Measurements from ENCODE around the gene TEKT5. TPM values are rescaled to one million over a fixed set of nuclear protein-coding genes. Genes with fewer than 3 reads are reported as not detected.
"Not testable (repeated sequence)": the region's sequence is repeated elsewhere in the genome, so short reads cannot be mapped to it uniquely, and the experiment has no call there.

The TEKT5 gene
- not detected in 2 replicates for total RNA-seq

DNA sequence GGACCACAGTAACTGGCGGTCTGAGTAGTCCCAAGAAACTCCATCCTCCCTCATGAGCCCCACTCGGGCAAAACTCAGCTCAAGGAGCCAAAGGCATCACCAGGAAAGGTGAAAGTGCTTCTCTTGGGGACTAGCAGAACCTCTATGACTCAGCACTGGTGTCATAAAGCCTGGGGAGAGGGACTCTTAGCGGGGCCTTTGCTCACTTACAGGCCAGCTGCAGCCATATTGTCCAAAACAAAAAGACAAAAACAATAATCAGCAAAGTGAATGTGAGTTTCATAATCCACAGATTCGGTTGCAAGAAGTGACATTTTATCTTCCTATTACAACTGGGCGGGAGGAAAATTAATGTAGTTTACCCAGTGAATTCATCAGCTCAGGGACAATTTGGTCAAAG, at the start of gene TEKT5:
Gene TEKT5 (minus strand): TSS at position 101 of the 400 bp plus-strand sequence. CDS start 57 bp downstream, at position 44.
- DNase-seq (ENCODE audit: low spot score) = no peak
- no peaks in the 10 kb centered on the region for H3K4me1 Mint-ChIP-seq (ENCODE audit: low read depth)
- no peak within 1 kb of the TSS for H3K27ac Mint-ChIP-seq
- H3K4me3 Mint-ChIP-seq = no peak within 1 kb of the TSS
- H3K36me3 Mint-ChIP-seq (ENCODE audit: low read depth) = no peaks in the 10 kb centered on the region
- intact Hi-C loops (cut with micrococcal nuclease) = no loop called here
- H3K9me3 Mint-ChIP-seq = no peaks in the 10 kb centered on the region
- no peaks in the 10 kb centered on the region for H3K27me3 Mint-ChIP-seq (ENCODE audit: insufficient read depth)

- intact Hi-C loops (cut with micrococcal nuclease) = loop anchor here (1.0 to 10.0 kb wide), 10 partner anchors 137 to 1946 kb away; partner anchors contain the start of genes ATF7IP2, CARHSP1, CLEC16A and HAPSTR1
- Mint-ChIP-seq H3K9me3 (no peaks in the 10 kb centered on the region), H3K27me3 (ENCODE audit: insufficient read depth) (no peaks in the 10 kb centered on the region), H3K4me3 (peak within 1 kb of the TSS; percentile 87), H3K36me3 (ENCODE audit: low read depth) (peaks cover 17% of the 10 kb centered on the region), H3K27ac (peak within 1 kb of the TSS; percentile 93), H3K4me1 (ENCODE audit: low read depth) (peaks cover 57% of the 10 kb centered on the region)
- peak; percentile 97 for DNase-seq (ENCODE audit: low spot score)
These were observed 49.1 kb upstream of the TEKT5 start, which contains the start of gene NUBP1 for GRCh38 chr16:10743610-10744369. TSS of gene NUBP1 (plus strand) at chr16:10743842. CDS start at chr16:10743864, 22 bp downstream.

DNA sequence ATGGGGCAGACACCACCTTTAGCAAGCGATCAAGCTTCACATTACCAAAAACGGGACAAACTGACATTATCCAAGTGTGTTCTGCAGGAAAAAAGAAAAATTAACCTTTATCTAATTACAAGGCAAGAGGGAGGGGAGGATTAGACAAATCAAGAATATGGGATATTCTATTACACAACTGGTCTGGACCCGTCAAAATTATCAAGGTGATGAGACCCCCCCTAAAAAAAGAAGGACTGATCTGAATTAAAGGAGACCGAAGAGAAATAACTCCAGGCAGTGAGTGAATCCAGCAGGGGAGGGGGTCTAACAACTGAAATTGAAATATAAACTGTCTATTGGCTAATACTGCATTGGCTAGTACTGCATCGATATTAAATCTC, 48.5 kb upstream of the TEKT5 start:
- Mint-ChIP-seq H3K36me3 (ENCODE audit: low read depth) (peaks cover 15% of the 10 kb centered on the region), H3K27me3 (ENCODE audit: insufficient read depth) (no peaks in the 10 kb centered on the region), H3K4me1 (ENCODE audit: low read depth) (peaks cover 59% of the 10 kb centered on the region), H3K9me3 (no peaks in the 10 kb centered on the region), H3K27ac (peak overlapping the region; percentile 93), H3K4me3 (peak overlapping the region; percentile 87)
- DNase-seq (ENCODE audit: low spot score) = no peak
- intact Hi-C loops (cut with micrococcal nuclease) = loop anchor here (1.0 to 10.0 kb wide), 6 partner anchors 512 to 1946 kb away; partner anchors contain the start of genes CARHSP1, HAPSTR1, PMM2 and RSL1D1

DNA sequence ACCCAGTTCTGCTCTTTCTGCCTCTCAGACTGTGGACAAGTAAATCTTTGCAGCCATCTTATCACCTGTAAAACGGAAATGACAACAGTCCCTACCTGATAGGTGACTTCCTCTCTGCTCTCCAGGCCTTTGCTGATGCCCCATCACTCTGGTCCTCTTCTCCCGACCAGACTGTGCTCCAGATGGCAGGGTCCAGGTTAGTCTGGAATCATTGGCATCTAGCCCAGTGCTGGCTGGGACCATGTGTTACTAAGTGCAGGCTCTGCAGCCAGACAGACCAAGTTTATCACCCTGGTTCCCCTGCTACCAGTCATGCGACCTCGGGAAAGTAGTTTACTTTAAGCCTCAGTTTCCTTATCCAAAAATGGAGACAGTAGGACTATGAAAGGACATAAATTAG, 47.1 kb upstream of the TEKT5 start:
- no peak overlapping the region for H3K27ac Mint-ChIP-seq
- no peak for DNase-seq (ENCODE audit: low spot score)
- H3K36me3 Mint-ChIP-seq (ENCODE audit: low read depth) = peaks cover 11% of the 10 kb centered on the region
- H3K4me3 Mint-ChIP-seq = no peak overlapping the region
- H3K4me1 Mint-ChIP-seq (ENCODE audit: low read depth) = peaks cover 64% of the 10 kb centered on the region
- H3K9me3 Mint-ChIP-seq = no peaks in the 10 kb centered on the region
- no peaks in the 10 kb centered on the region for H3K27me3 Mint-ChIP-seq (ENCODE audit: insufficient read depth)
- intact Hi-C loops (cut with micrococcal nuclease) = loop anchor here (5.0 to 10.0 kb wide), 5 partner anchors 513 to 1945 kb away; partner anchors contain the start of genes CARHSP1, PMM2, RSL1D1 and SOCS1

- DNase-seq (ENCODE audit: low spot score); H3K4me3 Mint-ChIP-seq; H3K9me3 Mint-ChIP-seq; H3K27me3 Mint-ChIP-seq (ENCODE audit: insufficient read depth); H3K36me3 Mint-ChIP-seq (ENCODE audit: low read depth); H3K27ac Mint-ChIP-seq: not testable (repeated sequence)
- H3K4me1 Mint-ChIP-seq (ENCODE audit: low read depth) = peaks cover 62% of the 10 kb centered on the region
- intact Hi-C loops (cut with micrococcal nuclease) = loop anchor here (5.0 to 10.0 kb wide), 5 partner anchors 514 to 1944 kb away; partner anchors contain the start of genes CARHSP1, PMM2, RSL1D1 and SOCS1
These were observed 46.5 kb upstream of the TEKT5 start for GRCh38 chr16:10741249-10741648.

DNA sequence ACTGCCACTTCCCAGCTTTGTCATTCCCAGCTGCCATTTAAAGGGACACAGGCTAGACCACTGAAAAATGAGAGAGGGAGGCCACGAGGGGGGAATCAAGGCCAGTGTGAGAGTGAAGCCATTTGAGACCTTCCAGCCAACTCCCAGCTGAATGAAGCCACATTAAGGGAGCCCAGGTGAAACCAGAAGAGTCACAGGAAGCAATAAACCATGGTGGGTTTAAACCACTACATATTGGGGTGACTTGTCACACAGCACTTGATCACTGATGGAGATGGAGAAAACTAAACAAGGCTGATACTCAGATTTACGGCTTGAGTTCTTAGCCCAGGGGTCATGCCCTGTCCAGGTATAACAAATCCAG, 46.1 kb upstream of the TEKT5 start:
- Mint-ChIP-seq H3K9me3 (no peaks in the 10 kb centered on the region), H3K36me3 (ENCODE audit: low read depth) (peaks cover 8% of the 10 kb centered on the region), H3K4me3 (no peak overlapping the region), H3K27me3 (ENCODE audit: insufficient read depth) (no peaks in the 10 kb centered on the region), H3K4me1 (ENCODE audit: low read depth) (peaks cover 58% of the 10 kb centered on the region), H3K27ac (no peak overlapping the region)
- intact Hi-C loops (cut with micrococcal nuclease) = loop anchor here (5.0 to 10.0 kb wide), 5 partner anchors 514 to 1944 kb away; partner anchors contain the start of genes CARHSP1, PMM2, RSL1D1 and SOCS1
- DNase-seq (ENCODE audit: low spot score) = no peak

DNA sequence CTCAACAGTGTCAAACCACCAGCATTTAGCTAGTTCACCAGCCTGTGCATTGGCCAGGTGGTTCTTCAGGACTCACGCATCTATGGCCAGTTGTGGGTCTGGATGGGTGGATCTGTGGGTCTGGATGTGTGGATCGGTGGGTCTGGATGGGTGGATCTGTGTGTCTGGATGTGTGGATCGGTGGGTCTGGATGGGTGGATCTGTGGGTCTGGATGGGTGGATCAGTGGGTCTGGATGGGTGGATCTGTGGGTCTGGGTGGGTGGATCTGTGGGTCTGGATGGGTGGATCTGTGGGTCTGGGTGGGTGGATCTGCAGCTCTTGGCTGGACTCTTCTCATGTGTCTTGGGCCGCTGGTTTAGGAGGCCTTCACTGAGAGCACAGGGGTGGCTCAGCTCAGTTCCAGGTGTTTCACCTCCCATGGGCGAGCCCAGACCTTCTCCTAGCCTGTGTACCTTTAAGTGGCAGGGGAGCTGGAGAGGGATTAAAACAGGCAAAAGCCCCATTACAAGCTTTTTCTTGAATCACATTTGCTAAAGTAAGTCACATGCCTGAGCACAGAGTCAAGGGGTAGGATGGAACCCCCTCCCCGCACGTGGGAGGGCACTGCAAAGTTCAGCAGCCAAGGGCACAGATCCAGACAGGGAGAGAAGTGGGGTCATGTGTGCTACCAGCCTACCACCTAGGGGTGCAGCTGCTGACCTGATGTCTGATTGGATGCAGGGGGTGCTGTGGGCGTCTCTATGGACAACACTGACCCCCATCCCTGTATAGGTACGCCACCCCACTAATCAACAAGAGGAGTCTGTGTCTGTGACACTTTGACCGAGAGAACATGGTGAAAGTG, 45.5 kb upstream of the TEKT5 start:
- Mint-ChIP-seq H3K27ac (peak overlapping the region; percentile 46), H3K4me3 (no peak overlapping the region), H3K27me3 (ENCODE audit: insufficient read depth) (no peaks in the 10 kb centered on the region), H3K9me3 (no peaks in the 10 kb centered on the region), H3K36me3 (ENCODE audit: low read depth) (peaks cover 4% of the 10 kb centered on the region), H3K4me1 (ENCODE audit: low read depth) (peaks cover 53% of the 10 kb centered on the region)
- intact Hi-C loops (cut with micrococcal nuclease) = loop anchor here (5.0 to 10.0 kb wide), 6 partner anchors 515 to 1943 kb away; partner anchors contain the start of genes CARHSP1, PMM2, RSL1D1 and SOCS1
- no peak for DNase-seq (ENCODE audit: low spot score)

DNA sequence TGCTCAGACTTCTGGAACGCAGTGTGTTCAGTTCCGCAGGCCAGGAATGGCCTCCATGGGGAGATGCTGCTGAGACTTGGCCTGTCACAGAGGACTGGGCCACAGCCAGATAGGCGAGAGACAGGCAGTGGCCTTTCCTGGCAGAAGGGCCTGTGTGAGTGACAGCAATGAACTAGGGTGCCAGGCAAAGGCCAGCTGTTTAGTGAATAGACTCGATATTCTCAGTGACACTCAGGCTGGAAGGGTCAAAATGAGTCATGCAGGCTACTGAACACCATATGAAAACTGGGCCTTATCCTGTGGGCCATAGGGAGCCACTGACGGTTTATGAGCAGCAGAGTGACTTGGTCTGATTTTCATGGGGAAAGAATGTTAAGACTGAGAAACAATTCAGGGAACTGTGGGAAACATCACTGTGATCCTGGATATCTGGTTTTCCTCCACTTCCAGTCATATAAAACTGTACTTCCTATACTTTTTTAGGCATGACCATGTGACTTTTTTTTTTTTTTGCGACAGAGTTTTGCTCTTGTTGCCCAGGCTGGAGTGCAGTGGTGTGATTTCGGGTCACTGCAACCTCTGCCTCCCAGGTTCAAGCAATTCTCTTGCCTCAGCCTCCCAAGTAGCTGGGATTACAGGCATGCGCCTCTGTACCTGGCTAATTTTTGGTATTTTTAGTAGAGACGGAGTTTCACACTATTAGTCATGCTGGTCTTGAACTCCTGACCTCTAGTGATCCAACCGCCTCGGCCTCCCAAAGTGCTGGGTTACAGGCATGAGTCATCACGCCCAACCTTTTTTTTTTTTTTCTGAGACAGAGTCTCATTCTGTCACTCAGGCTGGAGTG, 43.7 kb upstream of the TEKT5 start:
- H3K4me1 Mint-ChIP-seq (ENCODE audit: low read depth) = peaks cover 42% of the 10 kb centered on the region

GRCh38 chr16:10737068-10737625, 42.4 kb upstream of the TEKT5 start:
- H3K36me3 Mint-ChIP-seq (ENCODE audit: low read depth) = no peaks in the 10 kb centered on the region
- peaks cover 36% of the 10 kb centered on the region for H3K4me1 Mint-ChIP-seq (ENCODE audit: low read depth)
- DNase-seq (ENCODE audit: low spot score) = peak; percentile 60
- H3K27ac Mint-ChIP-seq = peak overlapping the region; percentile 58
- H3K9me3 Mint-ChIP-seq = no peaks in the 10 kb centered on the region
- intact Hi-C loops (cut with micrococcal nuclease) = loop anchor here (1.0 to 10.0 kb wide), 6 partner anchors 181 to 1572 kb away; no protein-coding TSS in a partner anchor
- H3K27me3 Mint-ChIP-seq (ENCODE audit: insufficient read depth) = peaks cover 2% of the 10 kb centered on the region
- H3K4me3 Mint-ChIP-seq = peak overlapping the region; percentile 39

More for the DNA sequence above, 43.7 kb upstream of the TEKT5 start:
- Mint-ChIP-seq H3K36me3 (ENCODE audit: low read depth) (no peaks in the 10 kb centered on the region), H3K27ac (peak overlapping the region; percentile 65), H3K4me3 (no peak overlapping the region), H3K9me3 (no peaks in the 10 kb centered on the region), H3K27me3 (ENCODE audit: insufficient read depth) (peaks cover 2% of the 10 kb centered on the region)
- intact Hi-C loops (cut with micrococcal nuclease) = loop anchor here (10.0 kb wide), 1 partner anchor 1574 kb away; no protein-coding TSS in a partner anchor
- peak; percentile 42 for DNase-seq (ENCODE audit: low spot score)

- Mint-ChIP-seq H3K36me3 (ENCODE audit: low read depth) (no peaks in the 10 kb centered on the region), H3K27me3 (ENCODE audit: insufficient read depth) (peaks cover 2% of the 10 kb centered on the region), H3K4me1 (ENCODE audit: low read depth) (no peaks in the 10 kb centered on the region), H3K9me3 (no peaks in the 10 kb centered on the region), H3K27ac (no peak overlapping the region), H3K4me3 (no peak overlapping the region)
- intact Hi-C loops (cut with micrococcal nuclease) = loop anchor here (10.0 kb wide), 1 partner anchor 1567 kb away; no protein-coding TSS in a partner anchor
- no peak for DNase-seq (ENCODE audit: low spot score)
These were observed 37.1 kb upstream of the TEKT5 start for GRCh38 chr16:10731790-10732189.

DNA sequence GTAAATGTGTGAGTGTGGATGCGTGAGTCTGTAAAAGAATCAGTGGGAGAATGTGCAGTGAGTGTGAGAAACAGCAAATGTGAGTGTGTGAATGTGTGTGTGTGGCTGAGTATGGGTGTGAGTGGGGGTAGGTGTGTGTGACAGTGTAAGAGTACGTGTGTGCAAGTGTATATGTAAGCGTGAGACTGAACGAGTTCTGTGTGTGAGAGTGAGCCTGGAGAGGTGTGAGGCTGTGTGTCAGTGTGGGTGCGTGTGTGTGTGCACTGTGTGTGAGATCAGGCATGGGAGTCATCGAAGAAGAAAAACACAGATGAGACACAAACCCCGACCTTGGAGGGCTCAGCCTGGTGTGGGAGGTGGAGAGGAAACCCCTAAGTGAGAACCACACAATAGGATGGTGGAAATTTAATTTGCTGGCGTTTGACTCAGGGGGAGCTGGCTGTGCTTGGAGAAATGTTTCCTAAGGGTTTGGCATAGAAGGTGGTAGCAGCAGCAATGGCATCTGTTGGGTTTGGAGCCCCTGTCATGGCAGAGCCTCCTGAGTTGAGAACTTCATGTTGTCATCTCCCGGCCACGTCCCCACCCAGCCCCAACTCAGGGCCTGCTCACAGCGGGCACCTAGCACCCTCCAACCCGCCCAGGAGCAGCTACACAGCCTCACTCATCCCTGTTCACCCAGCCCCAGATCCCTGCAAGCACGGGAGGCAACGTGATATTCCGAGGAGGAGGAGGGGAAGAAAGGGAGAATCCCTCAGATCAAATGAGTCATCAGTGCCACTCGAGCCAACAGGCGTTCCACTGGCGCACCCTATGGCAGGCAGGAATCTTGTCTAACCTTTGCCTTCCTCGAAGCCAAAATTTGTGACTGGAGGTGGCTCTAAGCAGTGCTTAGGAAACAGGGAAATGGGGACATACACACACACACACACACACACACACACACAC, 34.6 kb upstream of the TEKT5 start:
- no peak overlapping the region for H3K4me3 Mint-ChIP-seq
- H3K36me3 Mint-ChIP-seq (ENCODE audit: low read depth) = no peaks in the 10 kb centered on the region

More for the DNA sequence above, 34.6 kb upstream of the TEKT5 start:
- Mint-ChIP-seq H3K27me3 (ENCODE audit: insufficient read depth) (no peaks in the 10 kb centered on the region), H3K9me3 (no peaks in the 10 kb centered on the region), H3K4me1 (ENCODE audit: low read depth) (no peaks in the 10 kb centered on the region), H3K27ac (no peak overlapping the region)
- DNase-seq (ENCODE audit: low spot score) = no peak
- intact Hi-C loops (cut with micrococcal nuclease) = loop anchor here (10.0 kb wide), 1 partner anchor 1565 kb away; no protein-coding TSS in a partner anchor
